Fibroblast of skin of right quadriceps (primary cell): ENCODE data around the gene KCNAB2.

Source experiments
- DNase-seq: peaks from one replicate; pipeline ENCODE4 v3.0.0-alpha.2; 2013

Gene KCNAB2

GRCh38 chr1:6045561-6045960 is at the start of gene KCNAB2:
Gene KCNAB2, plus strand, starts transcription at chr1:6045888. Its CDS starts 5,649 bp downstream, at chr1:6051537.
- no peak for DNase-seq

- DNase-seq, result no peak
These were observed 48.9 kb upstream of the KCNAB2 start for GRCh38 chr1:5996641-5997270.

GRCh38 chr1:5997316-5997715 is 48.4 kb upstream of the KCNAB2 start:
- no peak for DNase-seq

- DNase-seq, result no peak
These were observed 47.4 kb upstream of the KCNAB2 start for GRCh38 chr1:5998051-5998905.

GRCh38 chr1:5998906-5999301 is 46.8 kb upstream of the KCNAB2 start:
- no peak for DNase-seq

- no peak for DNase-seq
These were observed 45.8 kb upstream of the KCNAB2 start for GRCh38 chr1:5999711-6000443.

- DNase-seq, result no peak
These were observed 45.0 kb upstream of the KCNAB2 start for GRCh38 chr1:6000444-6001288.

- DNase-seq, result no peak
These were observed 43.6 kb upstream of the KCNAB2 start for GRCh38 chr1:6001992-6002576.

- DNase-seq, result no peak
These were observed 42.8 kb upstream of the KCNAB2 start for GRCh38 chr1:6002714-6003501.

GRCh38 chr1:6003568-6004411 is 41.9 kb upstream of the KCNAB2 start:
- peak; percentile 24 for DNase-seq

- DNase-seq, result no peak
These were observed 41.1 kb upstream of the KCNAB2 start for GRCh38 chr1:6004412-6005123.

GRCh38 chr1:6005276-6005917 is 40.3 kb upstream of the KCNAB2 start:
- no peak for DNase-seq

- DNase-seq, result no peak
These were observed 38.8 kb upstream of the KCNAB2 start for GRCh38 chr1:6006882-6007281.

- DNase-seq, result peak; percentile 74
These were observed 38.2 kb upstream of the KCNAB2 start for GRCh38 chr1:6007318-6008083.

- no peak for DNase-seq
These were observed 37.6 kb upstream of the KCNAB2 start for GRCh38 chr1:6008084-6008415.

GRCh38 chr1:6008696-6009095 is 37.0 kb upstream of the KCNAB2 start:
- DNase-seq, result no peak

GRCh38 chr1:6009120-6010040 is 36.3 kb upstream of the KCNAB2 start:
- DNase-seq, result no peak

GRCh38 chr1:6010554-6010953 is 35.1 kb upstream of the KCNAB2 start:
- no peak for DNase-seq
